Lower leg skin (tissue), 3 donors: ENCODE data around the gene PHRF1.

Experiments
- POLR2A ChIP-seq, 2 donors: fragments of 450-650 bp; IDR thresholded peaks; one replicate each; pipeline ENCODE4 v1.6.1; 2016 to 2017; ENCODE audit warnings: antibody characterized with exemption in 2 of 2, mild to moderate bottlenecking in 1 of 2, moderate library complexity in 1 of 2
- TF ChIP-seq, protein P1 (sequence below), 3 donors: fragments of 450-650 bp; IDR thresholded peaks; one replicate each; pipeline ENCODE4 v1.5.1; 2016; ENCODE audit warnings: antibody characterized with exemption in 3 of 3, mild to moderate bottlenecking in 3 of 3, moderate library complexity in 2 of 3

DNA sequence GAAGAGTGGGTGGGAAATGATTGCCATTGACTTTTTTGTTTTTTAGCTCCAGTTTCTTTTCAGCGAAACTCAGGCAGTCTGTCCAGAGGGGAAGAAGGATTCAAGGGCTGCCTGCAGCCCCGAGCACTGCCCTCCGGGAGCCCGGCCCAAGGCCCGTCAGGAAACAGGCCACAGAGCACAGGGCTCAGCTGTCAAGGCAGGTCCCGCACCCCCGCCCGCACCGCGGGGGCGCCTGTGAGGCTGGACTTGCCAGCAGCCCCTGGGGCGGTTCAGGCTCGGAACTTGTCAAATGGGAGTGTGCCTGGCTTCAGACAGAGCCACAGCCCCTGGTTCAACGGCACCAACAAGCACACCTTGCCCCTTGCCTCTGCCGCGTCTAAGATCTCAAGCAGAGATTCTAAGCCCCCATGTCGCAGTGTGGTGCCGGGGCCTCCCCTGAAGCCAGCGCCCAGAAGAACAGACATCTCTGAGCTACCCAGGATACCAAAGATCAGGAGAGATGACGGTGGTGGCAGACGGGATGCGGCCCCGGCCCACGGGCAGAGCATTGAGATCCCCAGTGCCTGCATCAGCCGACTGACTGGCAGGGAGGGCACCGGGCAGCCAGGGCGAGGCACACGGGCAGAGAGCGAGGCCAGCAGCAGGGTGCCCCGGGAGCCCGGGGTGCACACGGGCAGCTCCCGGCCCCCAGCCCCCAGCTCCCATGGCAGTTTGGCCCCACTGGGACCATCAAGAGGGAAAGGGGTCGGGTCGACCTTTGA is 30.9 kb downstream of the PHRF1 start:
- TF ChIP-seq, protein P1, sequence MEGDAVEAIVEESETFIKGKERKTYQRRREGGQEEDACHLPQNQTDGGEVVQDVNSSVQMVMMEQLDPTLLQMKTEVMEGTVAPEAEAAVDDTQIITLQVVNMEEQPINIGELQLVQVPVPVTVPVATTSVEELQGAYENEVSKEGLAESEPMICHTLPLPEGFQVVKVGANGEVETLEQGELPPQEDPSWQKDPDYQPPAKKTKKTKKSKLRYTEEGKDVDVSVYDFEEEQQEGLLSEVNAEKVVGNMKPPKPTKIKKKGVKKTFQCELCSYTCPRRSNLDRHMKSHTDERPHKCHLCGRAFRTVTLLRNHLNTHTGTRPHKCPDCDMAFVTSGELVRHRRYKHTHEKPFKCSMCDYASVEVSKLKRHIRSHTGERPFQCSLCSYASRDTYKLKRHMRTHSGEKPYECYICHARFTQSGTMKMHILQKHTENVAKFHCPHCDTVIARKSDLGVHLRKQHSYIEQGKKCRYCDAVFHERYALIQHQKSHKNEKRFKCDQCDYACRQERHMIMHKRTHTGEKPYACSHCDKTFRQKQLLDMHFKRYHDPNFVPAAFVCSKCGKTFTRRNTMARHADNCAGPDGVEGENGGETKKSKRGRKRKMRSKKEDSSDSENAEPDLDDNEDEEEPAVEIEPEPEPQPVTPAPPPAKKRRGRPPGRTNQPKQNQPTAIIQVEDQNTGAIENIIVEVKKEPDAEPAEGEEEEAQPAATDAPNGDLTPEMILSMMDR (IDR thresholded peaks at IDR 0.05): no peak
- no peak for TF ChIP-seq POLR2A (IDR thresholded peaks at IDR 0.05)
